GM12864 (cell line): ENCODE results near the gene MSANTD7.
"Not testable (repeated sequence)": the region's sequence is repeated elsewhere in the genome, so short reads cannot be mapped to it uniquely, and the experiment has no call there.

ENCODE experiments used
- DNase-seq: peaks from one replicate; pipeline ENCODE4 v3.0.0-alpha.2; 2011; ENCODE audit warnings: low read depth
- H3K4me3 ChIP-seq: 2 replicates; pipeline ENCODE4 v1.5.1; 2011; ENCODE audit warnings: mild to moderate bottlenecking, low read depth, low read length, control low read depth
- CTCF ChIP-seq: IDR thresholded peaks from 2 replicates; pipeline ENCODE4 v1.5.1; 2011; ENCODE audit warnings: low read depth, mild to moderate bottlenecking, moderate library complexity, low read length, control low read depth, inconsistent platforms; ENCODE audit errors: missing control alignments

Gene MSANTD7

GRCh38 chr10:14858338-14858960 lies 20.3 kb downstream of the MSANTD7 start:
- no peak for DNase-seq
- TF ChIP-seq CTCF = no peak
- H3K4me3 ChIP-seq = no peak overlapping the region

GRCh38 chr10:14859043-14859442 lies 20.9 kb downstream of the MSANTD7 start:
- no peak overlapping the region for H3K4me3 ChIP-seq
- DNase-seq = no peak
- TF ChIP-seq CTCF = no peak

- TF ChIP-seq CTCF = no peak
- no peak overlapping the region for H3K4me3 ChIP-seq
- no peak for DNase-seq
These were observed 21.7 kb downstream of the MSANTD7 start for GRCh38 chr10:14859775-14860174.

- no peak for DNase-seq
- H3K4me3 ChIP-seq = no peak overlapping the region
- no peak for TF ChIP-seq CTCF
These were observed 22.7 kb downstream of the MSANTD7 start for GRCh38 chr10:14860791-14861190.

- H3K4me3 ChIP-seq, DNase-seq: not testable (repeated sequence)
These were observed 26.4 kb downstream of the MSANTD7 start for GRCh38 chr10:14864466-14864865.

- not testable (repeated sequence) for DNase-seq
These were observed 26.8 kb downstream of the MSANTD7 start for GRCh38 chr10:14864871-14865270.

GRCh38 chr10:14873090-14873760 lies 35.1 kb downstream of the MSANTD7 start:
- H3K4me3 ChIP-seq = no peak overlapping the region
- no peak for TF ChIP-seq CTCF
- DNase-seq = no peak

More at GRCh38 chr10:14864871-14865270, 26.8 kb downstream of the MSANTD7 start:
- H3K4me3 ChIP-seq = not testable (repeated sequence)

GRCh38 chr10:14875941-14876340 lies 37.8 kb downstream of the MSANTD7 start:
- no peak for DNase-seq
- no peak overlapping the region for H3K4me3 ChIP-seq
- TF ChIP-seq CTCF = no peak
